Kidney tubule cell (primary cell): ENCODE data around the gene IL33.

Experiments
- DNase-seq: peaks from one replicate; pipeline ENCODE4 v3.0.0-alpha.2; 2018; ENCODE audit warnings: low spot score

The IL33 gene

GRCh38 chr9:6216951-6217350 is 1.3 kb downstream of the IL33 start:
- DNase-seq: no peak

- peak; percentile 21 for DNase-seq
These were observed 2.5 kb downstream of the IL33 start for GRCh38 chr9:6218099-6218502.

- no peak for DNase-seq
These were observed 3.4 kb downstream of the IL33 start for GRCh38 chr9:6219040-6219439.

- DNase-seq: no peak
These were observed 4.4 kb downstream of the IL33 start for GRCh38 chr9:6219981-6220380.

GRCh38 chr9:6224393-6225154 is 9.0 kb downstream of the IL33 start:
- no peak for DNase-seq

- no peak for DNase-seq
These were observed 11.1 kb downstream of the IL33 start for GRCh38 chr9:6226696-6227095.

GRCh38 chr9:6229186-6229585 is 13.6 kb downstream of the IL33 start:
- DNase-seq: no peak

- DNase-seq: peak; percentile 9
These were observed 14.0 kb downstream of the IL33 start for GRCh38 chr9:6229619-6230018.

GRCh38 chr9:6230037-6230780 is 14.6 kb downstream of the IL33 start:
- peak; percentile 73 for DNase-seq

- DNase-seq: no peak
These were observed 16.8 kb downstream of the IL33 start for GRCh38 chr9:6232336-6232945.

- no peak for DNase-seq
These were observed 18.4 kb downstream of the IL33 start for GRCh38 chr9:6234014-6234413.

GRCh38 chr9:6237267-6237666 is 21.7 kb downstream of the IL33 start:
- DNase-seq: no peak

GRCh38 chr9:6239048-6239461 is 23.4 kb downstream of the IL33 start:
- no peak for DNase-seq

- DNase-seq: no peak
These were observed 24.1 kb downstream of the IL33 start for GRCh38 chr9:6239694-6240093.

- peak; percentile 67 for DNase-seq
These were observed 28.1 kb downstream of the IL33 start for GRCh38 chr9:6243746-6244145.

- peak; percentile 39 for DNase-seq
These were observed 31.7 kb downstream of the IL33 start for GRCh38 chr9:6247266-6247665.

GRCh38 chr9:6268826-6269397 is 53.3 kb downstream of the IL33 start:
- DNase-seq: no peak

GRCh38 chr9:6270896-6271295 is 55.3 kb downstream of the IL33 start:
- DNase-seq: no peak

- no peak for DNase-seq
These were observed 56.1 kb downstream of the IL33 start for GRCh38 chr9:6271508-6272228.

- peak; percentile 4 for DNase-seq
These were observed 56.6 kb downstream of the IL33 start for GRCh38 chr9:6272229-6272598.

GRCh38 chr9:6277417-6277816 is 61.8 kb downstream of the IL33 start:
- DNase-seq: no peak

- no peak for DNase-seq
These were observed 86.3 kb downstream of the IL33 start for GRCh38 chr9:6301858-6302257.
